A549 (cell line): Measurements from ENCODE around the gene TBX21. TPM values are rescaled to one million over a fixed set of nuclear protein-coding genes. Genes with fewer than 3 reads are reported as not detected.
A peak's percentile ranks its signal among the peaks of the same experiment; 100 is the strongest.

Experiments used
- ATAC-seq, 2 experiments: fragments of 200-7000 bp in 1 of 2; fragments of >200 bp in 1 of 2; cut with Nextera tagmentation in 1 of 2; cut with Tn5 transposase in 1 of 2; 3 replicates each; pipeline versions ENCODE4 v1.8.0 to v1.9.1; 2018 to 2020; ENCODE audit warnings: mild to moderate bottlenecking in 1 of 2, moderate library complexity in 1 of 2
- CTCF ChIA-PET: fragments of 300-600 bp; sonication (Branson Sonifier 250); formaldehyde crosslinking; extraction: SDS; loops from one replicate; lab custom pipeline; 2021; ENCODE audit warnings: antibody characterized with exemption, inconsistent platforms; lab: Yijun Ruan, JAX
- POLR2A ChIA-PET: fragments of 350-600 bp; formaldehyde crosslinking; extraction: SDS; loops from one replicate; lab custom pipeline; 2021; ENCODE audit warnings: antibody characterized with exemption, inconsistent platforms; lab: Yijun Ruan, JAX
- DNase-seq, 2 experiments: peaks; one replicate each; pipeline versions ENCODE4 v3.0.0 to v3.0.0-alpha.2; 2011 to 2016; ENCODE audit warnings: low read depth in 1 of 2, low spot score in 1 of 2
- FAIRE-seq: peaks from 2 replicates; lab custom pipeline; 2011; peaks lifted over from hg19 to GRCh38; lab: Jason Lieb, UNC
- H3K27ac ChIP-seq, 2 experiments: fragments of >200 bp; sonication (Bioruptor Twin); formaldehyde crosslinking; 3 replicates each; pipeline ENCODE4 v1.5.1; 2016 to 2017
- H3K4me1 ChIP-seq: fragments of >200 bp; sonication (Bioruptor Twin); formaldehyde crosslinking; 3 replicates; pipeline ENCODE4 v1.6.1; 2016
- H3K4me2 ChIP-seq: fragments of >200 bp; sonication (Bioruptor Twin); formaldehyde crosslinking; 3 replicates; pipeline ENCODE4 v1.6.1; 2016
- H3K4me3 ChIP-seq: fragments of >200 bp; sonication (Bioruptor Twin); formaldehyde crosslinking; 3 replicates; pipeline ENCODE4 v1.5.1; 2016
- H3K9me3 ChIP-seq: fragments of >200 bp; sonication (Bioruptor Twin); formaldehyde crosslinking; 3 replicates; pipeline ENCODE4 v1.6.1; 2016
- CBX2 ChIP-seq: fragments of 200-600 bp; sonication (generic); IDR thresholded peaks from 2 replicates; pipeline ENCODE4 v1.6.1; 2016; ENCODE audit warnings: low read depth, mild to moderate bottlenecking, borderline replicate concordance
- CEBPB ChIP-seq, 2 experiments: fragments of >200 bp in 1 of 2; sonication (Bioruptor Twin) in 1 of 2; formaldehyde crosslinking in 1 of 2; IDR thresholded peaks; 2 replicates each; pipeline ENCODE4 v1.6.1; 2012 to 2016
- CHD2 ChIP-seq: fragments of 150-350 bp; IDR thresholded peaks from 2 replicates; pipeline ENCODE4 v1.6.1; 2014; ENCODE audit warnings: low read length; ENCODE audit not compliant: partially characterized antibody
- CHD4 ChIP-seq: fragments of 200-600 bp; sonication (generic); IDR thresholded peaks from 2 replicates; pipeline ENCODE4 v1.6.1; 2016; ENCODE audit warnings: antibody characterized with exemption, mild to moderate bottlenecking, borderline replicate concordance
- EHF ChIP-seq: fragments of 250-450 bp; sonication (Bioruptor Pico); IDR thresholded peaks from 2 replicates; pipeline ENCODE4 v1.5.0; 2020; ENCODE audit warnings: mild to moderate bottlenecking
- EP300 ChIP-seq, 2 experiments: fragments of >200 bp; sonication (Bioruptor Twin); formaldehyde crosslinking; IDR thresholded peaks; 2 replicates in 1 of 2; 3 replicates in 1 of 2; pipeline ENCODE4 v1.6.1; 2016 to 2017
- ESRRA ChIP-seq: fragments of 150-350 bp; IDR thresholded peaks from 2 replicates; pipeline ENCODE4 v1.6.1; 2014; ENCODE audit warnings: mild to moderate bottlenecking, low read length, borderline replicate concordance
- FOSB ChIP-seq: fragments of 250-450 bp; sonication (Bioruptor Pico); IDR thresholded peaks from 2 replicates; pipeline ENCODE4 v1.5.0; 2020; ENCODE audit warnings: mild to moderate bottlenecking, moderate library complexity
- JUN ChIP-seq, 2 experiments: fragments of >200 bp; sonication (Bioruptor Twin); formaldehyde crosslinking; IDR thresholded peaks; 2 replicates in 1 of 2; 3 replicates in 1 of 2; pipeline ENCODE4 v1.6.1; 2016 to 2017
- KDM1A ChIP-seq: fragments of 200-600 bp; sonication (generic); IDR thresholded peaks from 2 replicates; pipeline ENCODE4 v1.6.1; 2016; ENCODE audit warnings: low read depth, mild to moderate bottlenecking
- MAFK ChIP-seq: fragments of 450-650 bp; IDR thresholded peaks from 2 replicates; pipeline ENCODE4 v1.6.1; 2014; ENCODE audit not compliant: partially characterized antibody
- MAZ ChIP-seq: fragments of 150-350 bp; IDR thresholded peaks from 2 replicates; pipeline ENCODE4 v1.6.1; 2014; ENCODE audit warnings: antibody characterized with exemption, low read depth, low read length, borderline replicate concordance
- NFE2L2 ChIP-seq: fragments of 150-350 bp; conservative IDR thresholded peaks from 2 replicates; pipeline ENCODE4 v1.6.1; 2014; ENCODE audit warnings: low read length
- RARB ChIP-seq: fragments of 250-450 bp; sonication (Bioruptor Pico); IDR thresholded peaks from 2 replicates; pipeline ENCODE4 v1.8.0; 2021; ENCODE audit warnings: mild to moderate bottlenecking, moderate library complexity
- RCOR1 ChIP-seq: fragments of 150-350 bp; IDR thresholded peaks from 2 replicates; pipeline ENCODE4 v1.6.1; 2014; ENCODE audit warnings: antibody characterized with exemption, low read length, low read depth
- RNF2 ChIP-seq: fragments of 200-600 bp; sonication (generic); IDR thresholded peaks from 2 replicates; pipeline ENCODE4 v1.6.1; 2016; ENCODE audit warnings: low read depth, mild to moderate bottlenecking, antibody characterized with exemption, moderate library complexity, borderline replicate concordance
- TFCP2L1 ChIP-seq: fragments of 250-450 bp; sonication (Bioruptor Pico); IDR thresholded peaks from 2 replicates; pipeline ENCODE4 v1.5.0; 2021; ENCODE audit warnings: mild to moderate bottlenecking
- TP53 ChIP-seq: fragments of 250-450 bp; sonication (Bioruptor Pico); IDR thresholded peaks from 2 replicates; pipeline ENCODE4 v1.5.0; 2021; ENCODE audit warnings: mild to moderate bottlenecking, moderate library complexity
- ZFP36 ChIP-seq: fragments of 450-650 bp; IDR thresholded peaks from 2 replicates; pipeline ENCODE4 v1.6.1; 2014; ENCODE audit warnings: borderline replicate concordance; ENCODE audit not compliant: partially characterized antibody
- ZNF302 ChIP-seq: fragments of 250-450 bp; sonication (Bioruptor Pico); IDR thresholded peaks from 2 replicates; pipeline ENCODE4 v1.9.0; 2021; ENCODE audit warnings: inconsistent platforms, mild to moderate bottlenecking, moderate library complexity
- ZSCAN20 ChIP-seq: fragments of 250-450 bp; sonication (Bioruptor Pico); IDR thresholded peaks from 2 replicates; pipeline ENCODE4 v1.8.0; 2022; ENCODE audit warnings: mild to moderate bottlenecking, moderate library complexity
- WGBS: methylation state at CpG from one replicate; pipeline ENCODE4 v1.1.6; 2017; ENCODE audit errors: missing lambda C conversion rate; 5-methylcytosine and 5-hydroxymethylcytosine counted together
- polyA plus RNA-seq, 4 experiments: library from polyadenylated mRNA; depleted of rRNA in 3 of 4; stranded (reverse); fragments of >200 nt; fragmentation: RNase III in 1 of 4; extraction: RNeasy Plus Mini Kit Qiagen cat#74134 plus additional on column Dnase treatment in 1 of 4; gene quantifications; 2 replicates in 3 of 4; 3 replicates in 1 of 4; pipeline ENCODE4 v1.2.3, GENCODE V29; 2011 to 2017
- TF ChIP-seq, protein P1 (sequence below): fragments of 250-450 bp; sonication (Bioruptor Pico); IDR thresholded peaks from 2 replicates; pipeline ENCODE4 v1.5.0; 2020; ENCODE audit warnings: low read depth, mild to moderate bottlenecking, moderate library complexity
- TF ChIP-seq, protein P2 (sequence below): fragments of >200 bp; sonication (Bioruptor Twin); formaldehyde crosslinking; IDR thresholded peaks from 2 replicates; pipeline ENCODE4 v1.6.1; 2016
- TF ChIP-seq, protein P3 (sequence below): IDR thresholded peaks from 2 replicates; pipeline ENCODE4 v1.6.1; 2012
- TF ChIP-seq, protein P4 (sequence below): IDR thresholded peaks from 2 replicates; pipeline ENCODE4 v1.6.1; 2012
- TF ChIP-seq, protein P5 (sequence below): fragments of 150-350 bp; IDR thresholded peaks from 2 replicates; pipeline ENCODE4 v1.6.1; 2014; ENCODE audit warnings: low read depth, mild to moderate bottlenecking, low read length
- TF ChIP-seq, protein P6 (sequence below): fragments of 450-650 bp; IDR thresholded peaks from 2 replicates; pipeline ENCODE4 v1.6.1; 2014; ENCODE audit warnings: antibody characterized with exemption

Gene TBX21
- polyA plus RNA-seq, 2 of the 4 experiments (the other 2 are of a cell fraction) = not detected

DNA sequence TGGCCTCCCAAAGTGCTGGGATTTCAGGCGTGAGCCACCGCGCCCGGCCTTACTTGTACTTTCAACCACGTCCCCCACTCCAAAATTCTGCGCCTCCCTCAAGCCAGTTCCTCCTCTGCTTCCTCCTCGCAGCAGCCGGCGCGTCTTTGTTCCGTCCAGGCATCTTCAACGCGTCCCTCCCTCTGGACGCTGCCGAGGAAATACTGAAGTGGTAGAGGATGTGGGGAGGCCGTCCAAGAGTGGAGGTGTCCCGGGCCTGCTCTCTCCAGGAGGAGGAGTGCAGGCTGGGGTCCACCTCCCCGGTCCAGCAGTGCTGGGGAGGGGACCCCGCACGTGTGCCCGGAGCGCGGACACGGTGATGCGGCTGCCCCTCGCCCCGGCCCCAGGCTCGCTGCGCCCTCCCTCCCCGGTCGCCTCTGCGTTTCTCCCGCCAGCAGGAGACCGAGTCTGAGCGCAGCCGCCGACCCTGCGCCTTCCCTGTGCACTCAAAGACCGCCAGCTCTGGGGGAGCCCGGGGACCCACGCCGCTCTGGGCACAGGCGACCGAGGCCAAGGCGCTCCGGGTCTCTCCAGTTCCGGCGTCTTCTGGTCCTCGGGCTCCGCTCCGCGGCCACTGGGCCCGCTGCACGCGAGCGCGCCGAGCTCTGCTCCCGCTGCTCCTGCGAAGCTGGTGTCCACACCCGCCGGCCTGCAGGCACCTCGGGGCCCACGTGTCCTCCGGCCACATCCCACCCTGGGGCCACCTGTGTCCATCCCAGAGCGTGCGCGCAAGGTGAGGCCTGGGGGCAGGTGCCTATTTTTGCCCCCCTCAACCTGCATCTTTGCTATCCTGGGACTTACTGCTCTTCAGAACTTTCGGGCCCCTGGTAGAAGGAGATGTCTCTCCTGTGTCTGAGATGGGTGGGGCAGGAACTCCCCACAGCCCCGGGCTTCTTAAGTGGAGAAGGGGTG, 56.9 kb downstream of the TBX21 start (continued):
- TF ChIP-seq, protein P1, sequence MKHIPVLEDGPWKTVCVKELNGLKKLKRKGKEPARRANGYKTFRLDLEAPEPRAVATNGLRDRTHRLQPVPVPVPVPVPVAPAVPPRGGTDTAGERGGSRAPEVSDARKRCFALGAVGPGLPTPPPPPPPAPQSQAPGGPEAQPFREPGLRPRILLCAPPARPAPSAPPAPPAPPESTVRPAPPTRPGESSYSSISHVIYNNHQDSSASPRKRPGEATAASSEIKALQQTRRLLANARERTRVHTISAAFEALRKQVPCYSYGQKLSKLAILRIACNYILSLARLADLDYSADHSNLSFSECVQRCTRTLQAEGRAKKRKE (CRISPR knock-in tag) = no peak
- TF ChIP-seq MAZ (no peak), RCOR1 (no peak), TFCP2L1 (no peak), CHD4 (no peak), NFE2L2 (no peak), TP53 (CRISPR knock-in tag) (no peak), JUN (IDR thresholded peaks at IDR 0.05) (peak in 1 of 2 experiments; percentile 44; a peak in 1 of 5 replicates), ESRRA (no peak)
- TF ChIP-seq, protein P2, sequence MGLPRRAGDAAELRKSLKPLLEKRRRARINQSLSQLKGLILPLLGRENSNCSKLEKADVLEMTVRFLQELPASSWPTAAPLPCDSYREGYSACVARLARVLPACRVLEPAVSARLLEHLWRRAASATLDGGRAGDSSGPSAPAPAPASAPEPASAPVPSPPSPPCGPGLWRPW = no peak

DNA sequence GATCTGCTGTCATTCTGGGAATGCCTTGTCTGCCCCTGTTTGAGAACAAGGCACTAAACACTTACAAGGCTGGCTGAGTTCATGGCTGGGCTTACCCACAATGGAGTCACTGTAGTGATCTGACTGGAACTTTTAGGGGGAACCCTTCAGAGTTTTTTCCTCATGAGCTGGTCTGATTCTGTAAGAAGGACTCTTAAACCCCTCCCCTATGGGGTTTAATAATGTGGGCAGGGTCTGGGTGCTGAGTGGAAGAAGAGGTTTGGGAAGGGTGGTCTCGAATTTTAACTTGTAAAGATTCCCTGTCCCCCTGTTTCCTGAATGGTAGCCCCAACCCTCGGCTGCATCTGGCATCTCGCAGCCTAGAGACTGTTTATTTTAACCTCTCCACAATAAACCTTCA, 58.0 kb downstream of the TBX21 start:
- no peak for DNase-seq
- ChIA-PET POLR2A (no interaction called here), CTCF (interaction anchor here (0.9 to 3.8 kb wide), 7 partner anchors 8 to 99 kb away, joined by 3 to 19 read pairs (median 8); partner anchors contain the start of gene TBX21)
- no peak overlapping the region for H3K4me2 ChIP-seq
- H3K27ac ChIP-seq = no peak overlapping the region
- 18% methylated on average over 3 of the region's 3 CpGs for WGBS
- peaks cover 3% of the 10 kb centered on the region; the same call in 1 of the 3 replicates for H3K4me1 ChIP-seq
- no peaks in the 10 kb centered on the region for H3K9me3 ChIP-seq
- H3K4me3 ChIP-seq = no peak overlapping the region
- no peak for FAIRE-seq
- ATAC-seq = no peak
- TF ChIP-seq, protein P3, sequence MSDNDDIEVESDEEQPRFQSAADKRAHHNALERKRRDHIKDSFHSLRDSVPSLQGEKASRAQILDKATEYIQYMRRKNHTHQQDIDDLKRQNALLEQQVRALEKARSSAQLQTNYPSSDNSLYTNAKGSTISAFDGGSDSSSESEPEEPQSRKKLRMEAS = no peak
- TF ChIP-seq EP300 (IDR thresholded peaks at IDR 0.05) (no peak), CHD2 (no peak), MAFK (no peak), ZSCAN20 (CRISPR knock-in tag) (no peak), CEBPB (IDR thresholded peaks at IDR 0.05) (no peak), ZNF302 (CRISPR knock-in tag) (no peak), FOSB (no peak), CBX2 (no peak), ZFP36 (no peak), EHF (CRISPR knock-in tag) (no peak), RNF2 (no peak), RARB (CRISPR knock-in tag) (no peak), KDM1A (no peak)
- TF ChIP-seq, protein P4, sequence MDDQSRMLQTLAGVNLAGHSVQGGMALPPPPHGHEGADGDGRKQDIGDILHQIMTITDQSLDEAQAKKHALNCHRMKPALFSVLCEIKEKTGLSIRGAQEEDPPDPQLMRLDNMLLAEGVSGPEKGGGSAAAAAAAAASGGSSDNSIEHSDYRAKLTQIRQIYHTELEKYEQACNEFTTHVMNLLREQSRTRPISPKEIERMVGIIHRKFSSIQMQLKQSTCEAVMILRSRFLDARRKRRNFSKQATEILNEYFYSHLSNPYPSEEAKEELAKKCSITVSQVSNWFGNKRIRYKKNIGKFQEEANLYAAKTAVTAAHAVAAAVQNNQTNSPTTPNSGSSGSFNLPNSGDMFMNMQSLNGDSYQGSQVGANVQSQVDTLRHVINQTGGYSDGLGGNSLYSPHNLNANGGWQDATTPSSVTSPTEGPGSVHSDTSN = no peak
- TF ChIP-seq, protein P5, sequence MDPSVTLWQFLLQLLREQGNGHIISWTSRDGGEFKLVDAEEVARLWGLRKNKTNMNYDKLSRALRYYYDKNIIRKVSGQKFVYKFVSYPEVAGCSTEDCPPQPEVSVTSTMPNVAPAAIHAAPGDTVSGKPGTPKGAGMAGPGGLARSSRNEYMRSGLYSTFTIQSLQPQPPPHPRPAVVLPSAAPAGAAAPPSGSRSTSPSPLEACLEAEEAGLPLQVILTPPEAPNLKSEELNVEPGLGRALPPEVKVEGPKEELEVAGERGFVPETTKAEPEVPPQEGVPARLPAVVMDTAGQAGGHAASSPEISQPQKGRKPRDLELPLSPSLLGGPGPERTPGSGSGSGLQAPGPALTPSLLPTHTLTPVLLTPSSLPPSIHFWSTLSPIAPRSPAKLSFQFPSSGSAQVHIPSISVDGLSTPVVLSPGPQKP = no peak
- TF ChIP-seq, protein P6, sequence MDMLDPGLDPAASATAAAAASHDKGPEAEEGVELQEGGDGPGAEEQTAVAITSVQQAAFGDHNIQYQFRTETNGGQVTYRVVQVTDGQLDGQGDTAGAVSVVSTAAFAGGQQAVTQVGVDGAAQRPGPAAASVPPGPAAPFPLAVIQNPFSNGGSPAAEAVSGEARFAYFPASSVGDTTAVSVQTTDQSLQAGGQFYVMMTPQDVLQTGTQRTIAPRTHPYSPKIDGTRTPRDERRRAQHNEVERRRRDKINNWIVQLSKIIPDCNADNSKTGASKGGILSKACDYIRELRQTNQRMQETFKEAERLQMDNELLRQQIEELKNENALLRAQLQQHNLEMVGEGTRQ = no peak
- TF ChIP-seq, all 56 proteins: peak for 0
